Stomach (tissue), 4 donors: Measurements from ENCODE around the gene ATG7.

Source experiments
- POLR2AphosphoS5 ChIP-seq, 3 donors: sonication (generic); formaldehyde crosslinking; IDR thresholded peaks; one replicate each; pipeline ENCODE4 v1.6.1; 2016; ENCODE audit warnings: antibody characterized with exemption in 3 of 3
- TF ChIP-seq, protein P1 (sequence below), 7 experiments: fragments of 450-650 bp in 4 of 7; fragments of 200-600 bp in 3 of 7; sonication (generic) in 3 of 7; IDR thresholded peaks; one replicate each; pipeline ENCODE4 v1.5.1; 2016 to 2019; ENCODE audit warnings: antibody characterized with exemption in 7 of 7, control low read depth in 2 of 7, mild to moderate bottlenecking in 1 of 7

GRCh38 chr3:11545186-11545851, 273.1 kb downstream of the ATG7 start:
- TF ChIP-seq, protein P1, sequence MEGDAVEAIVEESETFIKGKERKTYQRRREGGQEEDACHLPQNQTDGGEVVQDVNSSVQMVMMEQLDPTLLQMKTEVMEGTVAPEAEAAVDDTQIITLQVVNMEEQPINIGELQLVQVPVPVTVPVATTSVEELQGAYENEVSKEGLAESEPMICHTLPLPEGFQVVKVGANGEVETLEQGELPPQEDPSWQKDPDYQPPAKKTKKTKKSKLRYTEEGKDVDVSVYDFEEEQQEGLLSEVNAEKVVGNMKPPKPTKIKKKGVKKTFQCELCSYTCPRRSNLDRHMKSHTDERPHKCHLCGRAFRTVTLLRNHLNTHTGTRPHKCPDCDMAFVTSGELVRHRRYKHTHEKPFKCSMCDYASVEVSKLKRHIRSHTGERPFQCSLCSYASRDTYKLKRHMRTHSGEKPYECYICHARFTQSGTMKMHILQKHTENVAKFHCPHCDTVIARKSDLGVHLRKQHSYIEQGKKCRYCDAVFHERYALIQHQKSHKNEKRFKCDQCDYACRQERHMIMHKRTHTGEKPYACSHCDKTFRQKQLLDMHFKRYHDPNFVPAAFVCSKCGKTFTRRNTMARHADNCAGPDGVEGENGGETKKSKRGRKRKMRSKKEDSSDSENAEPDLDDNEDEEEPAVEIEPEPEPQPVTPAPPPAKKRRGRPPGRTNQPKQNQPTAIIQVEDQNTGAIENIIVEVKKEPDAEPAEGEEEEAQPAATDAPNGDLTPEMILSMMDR (IDR thresholded peaks at IDR 0.05), result no peak
- no peak for TF ChIP-seq POLR2AphosphoS5 (IDR thresholded peaks at IDR 0.05)
